HCT116 (cell line): Measurements from ENCODE around the gene MAPKAP1. TPM values are rescaled to one million over a fixed set of nuclear protein-coding genes. Genes with fewer than 3 reads are reported as not detected.

ENCODE experiments used
- ATAC-seq: fragments of 200-7000 bp; cut with Tn5 transposase; 2 replicates; pipeline ENCODE4 v1.9.1; 2020; ENCODE audit warnings: mild to moderate bottlenecking, moderate library complexity
- BruUV-seq: library from RNA; stranded (reverse); fragments of 400-500 nt; replicated peaks from 2 replicates; lab custom pipeline; 2021; lab: Mats Ljungman, UMichigan
- CTCF ChIA-PET: fragments of 300-600 bp; sonication (Branson Sonifier 250); formaldehyde crosslinking; loops from one replicate; lab custom pipeline; 2021; ENCODE audit warnings: antibody characterized with exemption; lab: Charles Lee
- POLR2A ChIA-PET: fragments of 300-600, 350-600 bp; sonication (Branson Sonifier 250); formaldehyde crosslinking; loops from one replicate; lab custom pipeline; 2021; ENCODE audit warnings: antibody characterized with exemption; lab: Charles Lee
- RAD21 ChIA-PET, 2 experiments: fragments of 300-600 bp; sonication (Branson Sonifier 250); formaldehyde crosslinking; loops; one replicate each; lab custom pipeline; 2023; ENCODE audit warnings: low total read pairs in 2 of 2; ENCODE audit not compliant: uncharacterized antibody in 2 of 2, unreplicated experiment in 2 of 2, low non-redundant PET in 1 of 2; lab: Charles Lee
- DNase-seq: peaks from one replicate; pipeline ENCODE4 v3.0.0-alpha.2; 2010; ENCODE audit warnings: low read depth, low spot score
- H2AFZ ChIP-seq: fragments of 200-600 bp; shearing (Covaris generic), sonication (generic); 2 replicates; pipeline ENCODE4 v1.6.1; 2017; ENCODE audit warnings: low read depth, mixed run types, mixed read lengths, antibody characterized with exemption, low read length; ENCODE audit not compliant: poor library complexity, severe bottlenecking
- H3K27ac ChIP-seq: 2 replicates; pipeline ENCODE4 v1.5.1; 2012; ENCODE audit warnings: low read depth, low read length
- H3K27me3 ChIP-seq: fragments of 200-600 bp; sonication (generic); 2 replicates; pipeline ENCODE4 v1.6.1; 2016; ENCODE audit warnings: mixed run types, low read length, mixed read lengths; ENCODE audit not compliant: insufficient read depth
- H3K36me3 ChIP-seq, 2 experiments: fragments of 200-500 bp in 1 of 2; fragments of 200-600 bp in 1 of 2; sonication (Bioruptor generic) in 1 of 2; sonication (generic) in 1 of 2; 2 replicates each; pipeline versions ENCODE4 v1.5.1 to v1.6.1; 2014 to 2016; ENCODE audit warnings: low read length in 2 of 2, inconsistent platforms in 1 of 2, mixed read lengths in 1 of 2, mixed run types in 1 of 2; ENCODE audit not compliant: insufficient read depth in 2 of 2, control insufficient read depth in 1 of 2
- H3K4me1 ChIP-seq, 2 experiments: fragments of 200-600 bp in 1 of 2; sonication (generic) in 1 of 2; 2 replicates each; pipeline versions ENCODE4 v1.5.1 to v1.6.1; 2012 to 2017; ENCODE audit warnings: low read length in 2 of 2, inconsistent platforms in 1 of 2, mild to moderate bottlenecking in 1 of 2, mixed read lengths in 1 of 2, mixed run types in 1 of 2, moderate library complexity in 1 of 2; ENCODE audit not compliant: insufficient read depth in 2 of 2, control insufficient read depth in 1 of 2
- H3K4me2 ChIP-seq: fragments of 200-600 bp; sonication (generic); 2 replicates; pipeline ENCODE4 v1.6.1; 2017; ENCODE audit warnings: mixed run types, low read length, mixed read lengths
- H3K4me3 ChIP-seq, 2 experiments: fragments of 200-600 bp in 1 of 2; sonication (generic) in 1 of 2; replicated peaks in 1 of 2; 2 replicates each; pipeline ENCODE4 v1.5.1; 2011 to 2016; ENCODE audit warnings: low read length in 2 of 2, control low read depth in 1 of 2, low read depth in 1 of 2, mild to moderate bottlenecking in 1 of 2, mixed read lengths in 1 of 2, mixed run types in 1 of 2
- H3K79me2 ChIP-seq: fragments of 200-600 bp; sonication (generic); 2 replicates; pipeline ENCODE4 v1.6.1; 2017; ENCODE audit warnings: mild to moderate bottlenecking, mixed run types, low read length, moderate library complexity, mixed read lengths; ENCODE audit not compliant: insufficient read depth
- H3K9ac ChIP-seq: fragments of 200-600 bp; sonication (generic); 2 replicates; pipeline ENCODE4 v1.6.1; 2016; ENCODE audit warnings: low read length, mixed read lengths
- H3K9me2 ChIP-seq: fragments of 200-600 bp; sonication (generic), shearing (Covaris generic); 2 replicates; pipeline ENCODE4 v1.6.1; 2017; ENCODE audit warnings: mixed run types, mild to moderate bottlenecking, moderate library complexity; ENCODE audit not compliant: insufficient read depth
- H3K9me3 ChIP-seq, 2 experiments: fragments of 200-500 bp in 1 of 2; fragments of 200-600 bp in 1 of 2; sonication (Bioruptor generic) in 1 of 2; sonication (generic) in 1 of 2; 2 replicates each; pipeline ENCODE4 v1.6.1; 2014 to 2017; ENCODE audit warnings: low read length in 2 of 2, mixed read lengths in 2 of 2, inconsistent platforms in 1 of 2, low read depth in 1 of 2, mild to moderate bottlenecking in 1 of 2, mixed run types in 1 of 2, moderate library complexity in 1 of 2; ENCODE audit not compliant: control insufficient read depth in 1 of 2, insufficient read depth in 1 of 2
- H4K20me1 ChIP-seq: fragments of 200-600 bp; sonication (generic), shearing (Covaris generic); 2 replicates; pipeline ENCODE4 v1.6.1; 2017; ENCODE audit warnings: mixed run types, mild to moderate bottlenecking, moderate library complexity; ENCODE audit not compliant: insufficient read depth
- EZH2 ChIP-seq: fragments of 200-600 bp; sonication (generic); IDR thresholded peaks from 2 replicates; pipeline ENCODE4 v1.6.1; 2017; ENCODE audit warnings: antibody characterized with exemption, mixed run types
- FOSL1 ChIP-seq: IDR thresholded peaks from 2 replicates; pipeline ENCODE4 v1.6.1; 2012; ENCODE audit warnings: low read depth
- JUND ChIP-seq: IDR thresholded peaks from 2 replicates; pipeline ENCODE4 v1.6.1; 2012
- MAX ChIP-seq: IDR thresholded peaks from 2 replicates; pipeline ENCODE4 v1.6.1; 2012
- POLR2AphosphoS5 ChIP-seq: IDR thresholded peaks from 2 replicates; pipeline ENCODE4 v1.6.1; 2011; ENCODE audit warnings: mild to moderate bottlenecking, low read depth, low read length, moderate library complexity
- RAD21 ChIP-seq: IDR thresholded peaks from 2 replicates; pipeline ENCODE4 v1.6.1; 2012; ENCODE audit warnings: low read depth, mild to moderate bottlenecking
- ZFX ChIP-seq: fragments of 450-650 bp; IDR thresholded peaks from 2 replicates; pipeline ENCODE4 v1.6.1; 2017
- intact Hi-C: fragments of 100-400 bp; cut with micrococcal nuclease; formaldehyde crosslinking; loops from 2 replicates; pipeline ENCODE4 v1.10.0; 2022
- total RNA-seq: library from RNA; stranded (reverse); gene quantifications from one replicate; pipeline ENCODE4 v1.2.1, GENCODE V29; 2021; ENCODE audit not compliant: unreplicated experiment
- TF ChIP-seq, protein P1 (sequence below): IDR thresholded peaks from 2 replicates; pipeline ENCODE4 v1.6.1; 2011; ENCODE audit warnings: mild to moderate bottlenecking, low read length, moderate library complexity; ENCODE audit not compliant: insufficient replicate concordance; ENCODE audit errors: extremely low read depth
- TF ChIP-seq, protein P2 (sequence below): IDR thresholded peaks from 2 replicates; pipeline ENCODE4 v1.6.1; 2012

MAPKAP1 gene
- total RNA-seq, 1 experiment from 2014 or later: 72.5 TPM

DNA sequence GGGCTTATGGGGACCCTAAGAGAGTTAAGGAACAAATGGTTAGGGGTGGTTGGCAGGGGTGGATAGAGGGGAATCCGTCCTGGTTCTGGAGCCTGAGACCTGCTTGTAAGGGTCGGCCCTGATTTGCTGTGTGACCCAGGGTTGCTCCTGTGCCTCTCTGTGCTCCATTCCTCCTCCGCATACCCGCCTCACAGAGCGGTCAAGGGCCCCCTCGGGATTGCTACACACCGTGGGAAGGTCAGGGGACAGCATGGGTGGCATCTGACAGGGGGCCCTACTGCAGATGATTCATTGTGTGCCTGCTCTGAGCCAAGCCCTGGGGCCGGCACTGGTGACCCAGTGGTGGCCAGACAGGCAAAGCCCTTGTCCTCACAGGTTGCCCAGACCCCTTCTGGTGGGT is 283.0 kb downstream of the MAPKAP1 start:
- H3K79me2 ChIP-seq: no peaks in the 10 kb centered on the region
- DNase-seq (no peak), ATAC-seq (no peak)
- H3K27ac ChIP-seq: no peak overlapping the region
- H3K9me2 ChIP-seq: no peaks in the 10 kb centered on the region
- no peak overlapping the region for H3K9ac ChIP-seq
- H3K27me3 ChIP-seq: no peaks in the 10 kb centered on the region
- BruUV-seq: no TSS peak
- intact Hi-C loops: no loop called here
- H3K36me3 ChIP-seq: no peaks in the 10 kb centered on the region
- ChIA-PET CTCF (no interaction called here), POLR2A (no interaction called here), RAD21 (no interaction called here)
- H3K4me1 ChIP-seq: peaks cover 7 to 32% of the 10 kb centered on the region in 2 experiments; a peak in 3 of 4 replicates
- no peak overlapping the region for H3K4me2 ChIP-seq
- H3K9me3 ChIP-seq: no peaks in the 10 kb centered on the region
- no peak overlapping the region for H3K4me3 ChIP-seq
- TF ChIP-seq EZH2: no peak
- no peak for TF ChIP-seq MAX
- TF ChIP-seq, protein P1, sequence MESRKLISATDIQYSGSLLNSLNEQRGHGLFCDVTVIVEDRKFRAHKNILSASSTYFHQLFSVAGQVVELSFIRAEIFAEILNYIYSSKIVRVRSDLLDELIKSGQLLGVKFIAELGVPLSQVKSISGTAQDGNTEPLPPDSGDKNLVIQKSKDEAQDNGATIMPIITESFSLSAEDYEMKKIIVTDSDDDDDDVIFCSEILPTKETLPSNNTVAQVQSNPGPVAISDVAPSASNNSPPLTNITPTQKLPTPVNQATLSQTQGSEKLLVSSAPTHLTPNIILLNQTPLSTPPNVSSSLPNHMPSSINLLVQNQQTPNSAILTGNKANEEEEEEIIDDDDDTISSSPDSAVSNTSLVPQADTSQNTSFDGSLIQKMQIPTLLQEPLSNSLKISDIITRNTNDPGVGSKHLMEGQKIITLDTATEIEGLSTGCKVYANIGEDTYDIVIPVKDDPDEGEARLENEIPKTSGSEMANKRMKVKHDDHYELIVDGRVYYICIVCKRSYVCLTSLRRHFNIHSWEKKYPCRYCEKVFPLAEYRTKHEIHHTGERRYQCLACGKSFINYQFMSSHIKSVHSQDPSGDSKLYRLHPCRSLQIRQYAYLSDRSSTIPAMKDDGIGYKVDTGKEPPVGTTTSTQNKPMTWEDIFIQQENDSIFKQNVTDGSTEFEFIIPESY: no peak
- no peak for TF ChIP-seq POLR2AphosphoS5
- no peak for TF ChIP-seq ZFX
- TF ChIP-seq, protein P2, sequence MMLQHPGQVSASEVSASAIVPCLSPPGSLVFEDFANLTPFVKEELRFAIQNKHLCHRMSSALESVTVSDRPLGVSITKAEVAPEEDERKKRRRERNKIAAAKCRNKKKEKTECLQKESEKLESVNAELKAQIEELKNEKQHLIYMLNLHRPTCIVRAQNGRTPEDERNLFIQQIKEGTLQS: no peak
- TF ChIP-seq RAD21: no peak
- no peak for TF ChIP-seq JUND
- no peak for TF ChIP-seq FOSL1
- H4K20me1 ChIP-seq: no peaks in the 10 kb centered on the region
- no peak overlapping the region for H2AFZ ChIP-seq
